Nephron (organoid): ENCODE data around the gene OXER1.

ENCODE experiments used
- H3K27ac Mint-ChIP-seq, 3 experiments: 2 replicates each; pipeline ENCODE4 v1.8.0; 2020; ENCODE audit warnings: mixed read lengths in 3 of 3, mild to moderate bottlenecking in 2 of 3, moderate library complexity in 1 of 3
- H3K27me3 Mint-ChIP-seq: 2 replicates; pipeline ENCODE4 v1.8.0; 2021; ENCODE audit warnings: low read depth, mild to moderate bottlenecking, moderate library complexity, mixed read lengths
- H3K36me3 Mint-ChIP-seq: 2 replicates; pipeline ENCODE4 v1.8.0; 2020; ENCODE audit warnings: low read depth, mixed read lengths
- H3K4me1 Mint-ChIP-seq: 2 replicates; pipeline ENCODE4 v1.8.0; 2020; ENCODE audit warnings: mixed read lengths
- H3K4me3 Mint-ChIP-seq, 3 experiments: 2 replicates each; pipeline ENCODE4 v1.8.0; 2020; ENCODE audit warnings: mild to moderate bottlenecking in 3 of 3, mixed read lengths in 3 of 3, moderate library complexity in 2 of 3
- H3K9me3 Mint-ChIP-seq: 2 replicates; pipeline ENCODE4 v1.8.0; 2020; ENCODE audit warnings: mixed read lengths
- TF ChIP-seq, protein P1 (sequence below), 3 experiments: fragments of 200-600 bp; sonication (generic); IDR thresholded peaks; one replicate each; pipeline ENCODE4 v1.5.0; 2021; ENCODE audit warnings: antibody characterized with exemption in 3 of 3; ENCODE audit not compliant: unreplicated experiment in 3 of 3

The OXER1 gene

DNA sequence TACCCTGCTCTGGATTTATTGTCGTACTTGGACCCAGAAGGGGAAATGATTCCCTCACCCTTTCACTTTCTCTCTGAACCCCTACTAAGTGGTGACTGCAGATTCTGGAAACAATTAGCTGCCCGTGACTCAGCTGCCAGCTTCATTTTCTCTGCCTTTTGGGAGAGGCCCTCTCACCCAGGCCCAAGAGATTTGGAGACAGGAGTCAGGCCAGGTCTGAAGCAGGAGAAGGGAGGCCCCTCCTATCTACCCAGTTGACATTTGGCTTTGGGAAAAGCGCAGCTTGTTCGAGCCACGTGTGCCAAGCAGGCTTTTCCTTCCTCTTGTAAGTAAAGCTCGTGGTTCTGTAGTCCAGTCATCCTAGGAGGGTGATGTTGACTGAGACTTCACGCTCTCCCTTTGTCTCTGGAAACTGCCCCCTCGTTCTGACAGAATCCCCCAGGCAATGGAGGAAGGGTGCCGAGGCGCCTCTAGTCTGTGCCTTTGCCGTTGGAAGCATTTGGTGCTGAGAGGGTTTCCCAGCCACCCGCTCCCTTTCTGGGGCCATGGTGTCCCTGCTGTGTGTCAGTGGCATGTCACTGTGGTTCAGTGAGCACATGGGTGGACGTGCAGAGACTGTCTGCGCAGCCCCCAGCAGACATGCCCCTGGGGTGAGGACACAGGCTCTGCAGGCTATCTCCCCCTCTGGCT lies 8.6 kb downstream of the OXER1 start:
- no peaks in the 10 kb centered on the region for H3K27me3 Mint-ChIP-seq
- H3K27ac Mint-ChIP-seq = peak overlapping the region in 1 of 3 experiments; percentile 79
- H3K4me1 Mint-ChIP-seq = peaks cover 78% of the 10 kb centered on the region
- no peak overlapping the region for H3K4me3 Mint-ChIP-seq
- peaks cover 31% of the 10 kb centered on the region for H3K36me3 Mint-ChIP-seq
- TF ChIP-seq, protein P1, sequence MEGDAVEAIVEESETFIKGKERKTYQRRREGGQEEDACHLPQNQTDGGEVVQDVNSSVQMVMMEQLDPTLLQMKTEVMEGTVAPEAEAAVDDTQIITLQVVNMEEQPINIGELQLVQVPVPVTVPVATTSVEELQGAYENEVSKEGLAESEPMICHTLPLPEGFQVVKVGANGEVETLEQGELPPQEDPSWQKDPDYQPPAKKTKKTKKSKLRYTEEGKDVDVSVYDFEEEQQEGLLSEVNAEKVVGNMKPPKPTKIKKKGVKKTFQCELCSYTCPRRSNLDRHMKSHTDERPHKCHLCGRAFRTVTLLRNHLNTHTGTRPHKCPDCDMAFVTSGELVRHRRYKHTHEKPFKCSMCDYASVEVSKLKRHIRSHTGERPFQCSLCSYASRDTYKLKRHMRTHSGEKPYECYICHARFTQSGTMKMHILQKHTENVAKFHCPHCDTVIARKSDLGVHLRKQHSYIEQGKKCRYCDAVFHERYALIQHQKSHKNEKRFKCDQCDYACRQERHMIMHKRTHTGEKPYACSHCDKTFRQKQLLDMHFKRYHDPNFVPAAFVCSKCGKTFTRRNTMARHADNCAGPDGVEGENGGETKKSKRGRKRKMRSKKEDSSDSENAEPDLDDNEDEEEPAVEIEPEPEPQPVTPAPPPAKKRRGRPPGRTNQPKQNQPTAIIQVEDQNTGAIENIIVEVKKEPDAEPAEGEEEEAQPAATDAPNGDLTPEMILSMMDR (IDR thresholded peaks at IDR 0.05; ENCODE audit: unreplicated experiment in 3 of 3) = no peak
- no peaks in the 10 kb centered on the region for H3K9me3 Mint-ChIP-seq

DNA sequence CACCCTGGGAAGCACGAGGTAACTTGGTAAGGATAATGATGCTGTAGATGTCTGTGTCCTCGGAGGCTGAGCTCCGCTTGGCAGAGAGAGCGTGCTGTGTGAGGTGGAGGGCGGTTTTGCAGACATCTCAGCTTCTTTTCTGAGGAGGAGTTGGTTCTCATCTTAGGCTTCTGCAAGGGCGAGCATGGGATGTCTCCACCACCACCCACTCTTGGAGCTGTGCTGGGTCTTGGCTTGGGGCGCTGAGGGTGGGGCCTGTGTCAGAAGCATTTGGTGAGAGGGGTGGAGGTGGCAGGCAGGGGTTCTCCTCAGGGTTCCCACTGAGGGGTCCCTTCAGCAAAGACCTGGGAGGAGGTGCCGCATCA lies 9.2 kb downstream of the OXER1 start:
- Mint-ChIP-seq H3K27ac (peak overlapping the region; percentile 79 to 86 (median 79)), H3K36me3 (peaks cover 29% of the 10 kb centered on the region), H3K27me3 (no peaks in the 10 kb centered on the region), H3K9me3 (no peaks in the 10 kb centered on the region), H3K4me3 (peak overlapping the region in 2 of 3 experiments; percentile 27 to 70), H3K4me1 (peaks cover 73% of the 10 kb centered on the region)
- TF ChIP-seq, protein P1 (IDR thresholded peaks at IDR 0.05; ENCODE audit: unreplicated experiment in 3 of 3) = no peak

DNA sequence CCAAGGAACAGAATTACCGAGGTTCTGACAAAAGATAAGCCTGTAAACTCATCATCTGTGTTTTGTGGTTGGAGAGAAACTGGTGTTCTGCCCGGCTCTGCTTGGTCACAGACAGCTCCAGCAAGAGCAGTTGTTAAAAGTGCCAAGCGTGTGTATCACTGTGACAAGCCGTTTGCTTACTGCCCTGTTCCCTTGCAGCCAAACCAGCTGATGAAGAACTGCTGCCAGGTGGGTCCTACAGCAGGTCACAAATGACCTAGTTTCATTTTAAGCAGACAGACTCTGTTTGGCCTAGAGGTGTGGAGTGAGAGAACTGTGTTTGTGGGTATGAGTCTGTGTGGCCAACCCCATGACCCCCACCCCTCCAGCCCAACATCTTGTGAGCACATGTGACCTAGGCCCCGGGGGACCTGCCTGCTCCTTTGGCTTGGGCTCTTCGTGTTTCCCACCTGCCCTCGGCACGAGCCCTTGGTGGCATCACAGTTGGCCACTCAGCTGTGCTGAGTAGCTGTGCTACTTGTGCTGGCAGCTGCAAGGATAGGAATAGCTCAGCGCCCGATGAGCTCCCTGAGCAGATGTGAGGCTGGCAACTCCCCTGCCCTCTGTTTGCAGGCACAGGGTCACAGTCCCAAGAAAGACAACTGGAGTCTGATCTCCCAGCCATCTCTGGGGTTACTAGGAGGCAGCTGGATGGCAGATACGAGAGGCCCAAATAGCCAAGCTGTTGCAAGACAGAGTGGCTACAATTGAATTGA lies 9.7 kb downstream of the OXER1 start:
- peak overlapping the region; percentile 79 to 86 (median 79) for H3K27ac Mint-ChIP-seq
- H3K36me3 Mint-ChIP-seq = peaks cover 27% of the 10 kb centered on the region
- H3K4me1 Mint-ChIP-seq = peaks cover 70% of the 10 kb centered on the region
- TF ChIP-seq, protein P1 (IDR thresholded peaks at IDR 0.05; ENCODE audit: unreplicated experiment in 3 of 3) = no peak
- peak overlapping the region in 2 of 3 experiments; percentile 27 to 70 for H3K4me3 Mint-ChIP-seq
- no peaks in the 10 kb centered on the region for H3K9me3 Mint-ChIP-seq
- H3K27me3 Mint-ChIP-seq = no peaks in the 10 kb centered on the region

DNA sequence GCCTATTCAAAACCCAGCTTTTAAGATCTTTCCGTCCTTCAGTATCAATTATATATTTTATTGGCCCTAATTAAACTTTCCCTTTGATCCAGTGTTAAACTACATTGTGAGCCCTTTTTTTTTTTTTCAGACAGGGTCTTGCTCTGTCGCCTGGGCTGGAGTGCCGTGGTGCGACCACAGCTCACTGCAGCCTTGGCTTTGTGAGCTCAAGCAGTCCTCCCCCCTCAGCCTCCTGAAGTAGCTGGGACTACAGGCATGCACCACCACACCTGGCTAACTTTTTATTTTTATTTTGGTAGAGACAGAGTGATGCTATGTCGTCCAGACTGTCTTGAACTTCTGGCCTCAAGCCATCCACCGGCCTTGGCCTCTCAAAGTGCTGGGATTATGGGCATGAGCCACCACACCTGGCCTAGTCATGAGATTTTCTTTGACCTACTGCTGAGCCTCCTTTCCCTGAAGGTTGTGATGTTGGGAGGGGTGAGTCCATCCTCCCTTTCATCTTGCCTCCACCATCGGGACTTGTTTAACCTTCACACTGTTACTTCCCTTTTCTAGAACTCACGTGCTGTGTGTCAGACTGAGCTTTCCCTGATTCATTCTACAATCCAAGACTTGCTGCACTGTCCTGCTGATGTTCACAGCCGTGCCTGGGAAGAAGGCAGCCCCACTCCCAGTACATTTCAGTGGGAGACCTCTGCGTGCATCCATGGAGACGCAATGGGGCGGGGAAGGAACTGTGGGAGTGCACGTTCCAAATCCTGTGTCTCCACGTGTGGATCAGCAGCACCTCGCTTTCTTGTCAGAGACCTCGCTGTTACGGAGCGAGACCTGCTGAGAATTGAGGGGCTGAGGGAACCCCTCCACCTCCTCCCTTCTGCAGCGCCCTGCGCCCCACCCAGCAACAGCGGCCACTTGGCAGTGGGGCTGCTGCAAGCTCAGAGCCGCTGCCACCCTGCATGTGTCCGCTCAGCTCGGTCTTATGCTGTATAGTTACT lies 10.8 kb downstream of the OXER1 start:
- TF ChIP-seq, protein P1 (IDR thresholded peaks at IDR 0.05; ENCODE audit: unreplicated experiment in 3 of 3) = no peak
- H3K4me1 Mint-ChIP-seq = peaks cover 60% of the 10 kb centered on the region
- H3K4me3 Mint-ChIP-seq = no peak overlapping the region
- H3K36me3 Mint-ChIP-seq = peaks cover 28% of the 10 kb centered on the region
- H3K27ac Mint-ChIP-seq = peak overlapping the region; percentile 79 to 86 (median 79)
- no peaks in the 10 kb centered on the region for H3K27me3 Mint-ChIP-seq
- H3K9me3 Mint-ChIP-seq = no peaks in the 10 kb centered on the region

DNA sequence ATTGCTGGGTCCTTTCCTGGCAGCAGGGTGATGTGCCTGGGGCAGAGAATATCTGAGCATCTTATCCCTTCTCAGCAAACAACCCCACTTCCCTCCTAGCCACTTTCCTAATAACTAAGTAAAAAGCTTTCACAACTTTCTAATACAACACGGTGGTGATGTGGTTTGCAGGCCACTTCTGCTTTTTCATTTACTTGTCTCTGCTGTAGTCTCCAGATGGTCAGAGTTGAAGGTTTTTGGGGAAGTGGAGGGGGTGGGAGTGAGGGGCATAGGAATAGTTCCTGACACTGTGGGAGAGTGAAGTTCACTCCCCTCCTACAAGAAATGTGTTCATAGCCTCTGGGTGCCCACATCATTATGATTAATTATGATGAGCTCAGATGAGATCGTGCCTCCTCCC lies 11.6 kb downstream of the OXER1 start:
- no peak overlapping the region for H3K4me3 Mint-ChIP-seq
- no peak overlapping the region for H3K27ac Mint-ChIP-seq
- TF ChIP-seq, protein P1 (IDR thresholded peaks at IDR 0.05; ENCODE audit: unreplicated experiment in 3 of 3) = no peak
- H3K27me3 Mint-ChIP-seq = no peaks in the 10 kb centered on the region
- H3K36me3 Mint-ChIP-seq = peaks cover 29% of the 10 kb centered on the region
- no peaks in the 10 kb centered on the region for H3K9me3 Mint-ChIP-seq
- peaks cover 55% of the 10 kb centered on the region for H3K4me1 Mint-ChIP-seq
